ENCODE results near the gene MOV10.

MOV10 gene

DNA sequence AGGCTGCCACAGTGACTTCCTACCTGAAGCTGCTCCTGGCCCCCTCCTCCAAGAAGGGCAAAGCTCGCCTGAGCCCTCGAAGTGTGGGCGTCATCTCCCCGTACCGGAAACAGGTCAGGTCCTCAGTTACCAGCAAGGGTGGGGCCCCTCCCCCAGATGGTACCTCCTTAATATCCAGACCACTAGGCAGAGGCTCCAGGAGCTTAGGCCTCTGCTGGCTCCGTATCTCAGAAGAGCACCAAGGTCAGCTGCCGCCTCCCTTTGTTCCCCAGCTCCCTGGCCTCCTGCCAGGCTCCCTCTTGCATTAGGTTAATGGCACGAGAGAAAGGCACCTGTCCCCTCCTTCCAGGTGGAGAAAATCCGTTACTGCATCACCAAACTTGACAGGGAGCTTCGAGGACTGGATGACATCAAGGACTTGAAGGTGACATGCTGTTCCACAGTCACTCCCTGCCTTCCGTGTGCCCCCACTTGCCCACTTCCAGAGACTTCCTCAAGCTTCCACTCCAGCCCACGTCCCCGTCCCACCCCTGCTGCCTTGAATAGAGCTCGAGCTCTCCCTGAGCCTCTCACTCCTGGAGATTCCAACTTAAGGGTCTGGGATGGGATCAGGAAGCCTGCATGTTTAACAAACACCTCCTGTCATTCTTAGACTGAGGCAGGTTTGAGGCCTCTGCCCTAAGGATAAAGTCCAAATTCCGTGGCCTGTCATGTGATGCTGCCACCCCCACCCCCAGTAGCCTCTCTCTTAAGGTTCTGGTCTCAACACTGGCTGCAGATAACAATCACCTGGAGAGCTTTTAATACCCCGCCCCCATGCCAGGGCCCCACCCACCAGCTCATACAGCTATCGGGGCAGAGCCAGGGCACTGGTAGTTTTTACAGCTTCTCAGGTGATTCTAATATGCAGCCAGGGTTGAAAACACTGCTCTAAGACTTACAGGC, 24.2 kb downstream of the MOV10 start:
- TF ChIP-seq, protein P1, sequence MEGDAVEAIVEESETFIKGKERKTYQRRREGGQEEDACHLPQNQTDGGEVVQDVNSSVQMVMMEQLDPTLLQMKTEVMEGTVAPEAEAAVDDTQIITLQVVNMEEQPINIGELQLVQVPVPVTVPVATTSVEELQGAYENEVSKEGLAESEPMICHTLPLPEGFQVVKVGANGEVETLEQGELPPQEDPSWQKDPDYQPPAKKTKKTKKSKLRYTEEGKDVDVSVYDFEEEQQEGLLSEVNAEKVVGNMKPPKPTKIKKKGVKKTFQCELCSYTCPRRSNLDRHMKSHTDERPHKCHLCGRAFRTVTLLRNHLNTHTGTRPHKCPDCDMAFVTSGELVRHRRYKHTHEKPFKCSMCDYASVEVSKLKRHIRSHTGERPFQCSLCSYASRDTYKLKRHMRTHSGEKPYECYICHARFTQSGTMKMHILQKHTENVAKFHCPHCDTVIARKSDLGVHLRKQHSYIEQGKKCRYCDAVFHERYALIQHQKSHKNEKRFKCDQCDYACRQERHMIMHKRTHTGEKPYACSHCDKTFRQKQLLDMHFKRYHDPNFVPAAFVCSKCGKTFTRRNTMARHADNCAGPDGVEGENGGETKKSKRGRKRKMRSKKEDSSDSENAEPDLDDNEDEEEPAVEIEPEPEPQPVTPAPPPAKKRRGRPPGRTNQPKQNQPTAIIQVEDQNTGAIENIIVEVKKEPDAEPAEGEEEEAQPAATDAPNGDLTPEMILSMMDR (IDR thresholded peaks at IDR 0.05; ENCODE audit: insufficient read depth, low read depth, low read length, missing control alignments): no peak
- H3K4me3 ChIP-seq (ENCODE audit: low read length): no peak overlapping the region

DNA sequence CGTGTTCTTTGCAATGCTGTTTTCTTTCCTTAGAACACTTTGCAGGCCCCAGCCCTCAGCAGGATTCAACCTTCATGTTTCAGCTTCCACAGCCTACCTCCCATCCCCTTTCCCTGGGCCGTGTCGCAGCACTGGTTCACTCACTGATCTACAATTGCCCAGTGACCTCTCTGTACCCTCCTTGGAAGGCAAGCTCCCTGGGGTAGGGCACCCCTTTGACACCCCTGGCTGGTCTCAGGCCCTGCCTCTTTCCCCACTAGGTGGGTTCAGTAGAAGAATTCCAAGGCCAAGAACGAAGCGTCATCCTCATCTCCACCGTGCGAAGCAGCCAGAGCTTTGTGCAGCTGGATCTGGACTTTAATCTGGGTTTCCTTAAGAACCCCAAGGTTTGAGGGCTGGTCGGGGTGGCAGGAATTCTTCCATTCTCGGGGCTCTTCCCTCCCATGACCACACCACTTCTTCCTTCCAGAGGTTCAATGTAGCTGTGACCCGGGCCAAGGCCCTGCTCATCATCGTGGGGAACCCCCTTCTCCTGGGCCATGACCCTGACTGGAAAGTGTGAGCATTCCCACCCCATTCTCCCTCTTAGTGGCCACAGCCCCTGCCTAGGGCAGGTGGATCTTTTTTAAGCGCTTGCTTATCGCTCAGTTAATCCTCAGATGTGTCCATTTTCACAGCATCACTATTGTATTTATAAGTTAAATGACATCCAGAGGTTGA, 25.1 kb downstream of the MOV10 start:
- no peak for DNase-seq (ENCODE audit: low read depth)
- no peak overlapping the region for H3K4me3 ChIP-seq (ENCODE audit: low read length)
- TF ChIP-seq, protein P1 (IDR thresholded peaks at IDR 0.05; ENCODE audit: insufficient read depth, low read depth, low read length, missing control alignments): no peak

More for the DNA sequence above, 24.2 kb downstream of the MOV10 start:
- peak; percentile 34 for DNase-seq (ENCODE audit: low read depth)

DNA sequence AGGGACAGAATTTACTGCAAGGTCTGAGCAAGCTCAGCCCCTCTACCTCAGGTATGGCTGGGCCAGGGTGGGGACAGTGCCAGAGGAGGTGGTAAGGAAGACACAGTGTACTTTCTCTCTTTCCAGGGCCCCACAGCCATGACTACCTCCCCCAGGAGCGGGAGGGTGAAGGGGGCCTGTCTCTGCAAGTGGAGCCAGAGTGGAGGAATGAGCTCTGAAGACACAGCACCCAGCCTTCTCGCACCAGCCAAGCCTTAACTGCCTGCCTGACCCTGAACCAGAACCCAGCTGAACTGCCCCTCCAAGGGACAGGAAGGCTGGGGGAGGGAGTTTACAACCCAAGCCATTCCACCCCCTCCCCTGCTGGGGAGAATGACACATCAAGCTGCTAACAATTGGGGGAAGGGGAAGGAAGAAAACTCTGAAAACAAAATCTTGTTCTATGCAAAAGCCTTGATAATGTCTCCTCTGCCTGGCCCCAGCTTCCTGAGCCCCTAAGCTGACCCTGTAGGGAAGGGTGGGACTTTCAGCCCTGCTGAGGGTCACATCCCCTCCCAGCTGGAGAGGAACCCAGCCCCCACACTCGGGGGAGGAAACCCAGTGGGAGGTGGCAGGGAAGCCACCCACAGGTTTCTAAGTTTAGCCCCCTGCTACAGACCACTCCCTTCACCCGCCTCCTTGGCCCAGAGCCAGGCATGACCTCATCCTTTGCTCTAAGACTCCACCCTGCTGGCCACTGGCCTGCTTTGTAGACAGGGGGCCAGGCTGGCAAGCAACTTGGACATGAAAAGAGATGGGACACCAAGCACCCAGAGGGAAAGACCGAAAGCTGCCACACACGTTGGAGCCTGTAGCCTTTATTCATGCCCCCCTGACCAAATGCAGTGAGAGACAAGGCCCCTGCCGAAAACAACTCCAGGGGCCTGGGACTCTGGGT, 26.1 kb downstream of the MOV10 start:
- TF ChIP-seq, protein P1 (IDR thresholded peaks at IDR 0.05; ENCODE audit: insufficient read depth, low read depth, low read length, missing control alignments): no peak
- H3K4me3 ChIP-seq (ENCODE audit: low read length): no peak overlapping the region
- DNase-seq (ENCODE audit: low read depth): peak; percentile 90

DNA sequence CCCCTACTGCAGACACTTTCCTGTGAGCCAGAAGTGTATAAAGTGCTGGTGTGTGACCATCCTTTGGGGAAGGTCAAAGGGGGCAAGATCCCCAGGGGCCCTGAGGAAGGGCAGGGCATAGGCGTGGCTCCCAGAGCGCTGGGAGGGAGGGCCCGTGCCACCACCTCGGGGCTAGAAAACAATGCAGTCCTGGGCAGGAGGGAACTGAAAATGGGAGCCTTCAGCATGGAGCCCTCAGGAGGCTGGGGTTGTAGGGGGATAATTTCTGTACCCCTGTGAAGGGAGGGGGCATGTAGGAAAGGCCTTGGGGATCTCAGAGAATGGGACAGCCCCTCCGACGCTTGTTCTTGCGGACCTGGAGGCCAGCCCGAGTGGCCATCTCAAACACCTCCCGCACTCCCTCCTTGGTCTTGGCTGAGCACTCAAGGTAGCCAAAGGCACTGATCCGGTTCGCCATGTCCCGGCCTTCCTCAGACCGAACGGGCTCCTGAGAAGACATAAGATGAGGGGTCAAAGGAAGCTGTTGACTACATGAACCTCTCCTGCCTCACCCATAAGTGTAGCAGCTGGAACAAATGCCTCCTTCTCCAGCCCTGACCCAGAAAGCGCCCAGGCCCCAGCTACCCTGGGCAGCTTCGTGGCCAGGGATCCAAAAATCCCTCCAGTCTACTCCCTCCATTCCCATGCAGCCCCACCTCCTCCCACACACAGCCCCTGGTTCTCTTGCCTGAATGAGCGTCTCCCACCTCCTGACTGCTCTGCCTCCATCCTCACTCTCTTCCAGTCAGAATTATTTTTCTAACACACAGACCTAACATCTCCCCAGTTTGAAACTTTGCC, 27.0 kb downstream of the MOV10 start:
- no peak overlapping the region for H3K4me3 ChIP-seq (ENCODE audit: low read length)
- no peak for DNase-seq (ENCODE audit: low read depth)
- TF ChIP-seq, protein P1 (IDR thresholded peaks at IDR 0.05; ENCODE audit: insufficient read depth, low read depth, low read length, missing control alignments): no peak

DNA sequence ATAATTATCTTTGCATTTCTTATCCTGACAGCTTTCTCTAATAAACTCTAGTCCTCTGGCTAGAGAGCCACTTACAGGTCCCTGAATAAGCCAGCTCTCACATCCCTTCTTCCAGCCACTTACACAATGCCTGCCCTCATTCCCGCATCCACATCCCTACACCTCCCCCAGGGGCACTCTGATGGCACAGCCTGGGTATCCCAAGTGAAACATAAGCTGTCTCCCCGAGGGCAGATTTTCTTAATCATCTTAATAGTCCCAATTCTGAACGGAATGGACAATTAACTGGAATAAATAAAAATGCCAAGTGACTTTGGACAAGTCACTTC, 27.6 kb downstream of the MOV10 start:
- H3K4me3 ChIP-seq (ENCODE audit: low read length): no peak overlapping the region
- TF ChIP-seq, protein P1 (IDR thresholded peaks at IDR 0.05; ENCODE audit: insufficient read depth, low read depth, low read length, missing control alignments): no peak

More for the DNA sequence above, 27.6 kb downstream of the MOV10 start:
- DNase-seq (ENCODE audit: low read depth): peak; percentile 29

Measured in epithelial cell of esophagus (primary cell).